GM23338 (cell line): ENCODE measurements around the gene ITPRID2.

Source experiments
- CREB1 ChIP-seq: fragments of 250-450 bp; sonication (Bioruptor Pico); IDR thresholded peaks from 2 replicates; pipeline ENCODE4 v1.5.0; 2020; ENCODE audit warnings: low read depth, mild to moderate bottlenecking, moderate library complexity
- CTCF ChIP-seq, 2 experiments: fragments of 200-600 bp in 1 of 2; sonication (generic) in 1 of 2; conservative IDR thresholded peaks; 2 replicates each; pipeline versions ENCODE4 v1.5.1 to v1.6.1; 2016 to 2017; ENCODE audit warnings: antibody characterized with exemption in 2 of 2, low read depth in 2 of 2, mild to moderate bottlenecking in 2 of 2, moderate library complexity in 1 of 2
- ETS1 ChIP-seq: IDR thresholded peaks from 2 replicates; pipeline ENCODE4 v1.6.1; 2016; ENCODE audit warnings: antibody characterized with exemption
- EZH2 ChIP-seq: fragments of 200-600 bp; sonication (generic); IDR thresholded peaks from one replicate; pipeline ENCODE4 v1.8.0; 2017; ENCODE audit warnings: antibody characterized with exemption, mild to moderate bottlenecking, low read depth; ENCODE audit not compliant: unreplicated experiment
- EZH2phosphoT487 ChIP-seq: fragments of 200-600 bp; sonication (generic); IDR thresholded peaks from one replicate; pipeline ENCODE4 v1.8.1; 2018; ENCODE audit warnings: antibody characterized with exemption; ENCODE audit not compliant: unreplicated experiment
- JUNB ChIP-seq: IDR thresholded peaks from one replicate; pipeline ENCODE4 v1.6.1; 2016; ENCODE audit warnings: antibody characterized with exemption; ENCODE audit not compliant: unreplicated experiment
- NANOG ChIP-seq: IDR thresholded peaks from 2 replicates; pipeline ENCODE4 v1.6.1; 2016; ENCODE audit warnings: antibody characterized with exemption, borderline replicate concordance
- POLR2AphosphoS5 ChIP-seq: IDR thresholded peaks from 2 replicates; pipeline ENCODE4 v1.6.1; 2016; ENCODE audit warnings: antibody characterized with exemption, low read depth
- STAT1 ChIP-seq: IDR thresholded peaks from one replicate; pipeline ENCODE4 v1.6.1; 2016; ENCODE audit warnings: antibody characterized with exemption; ENCODE audit not compliant: unreplicated experiment
- ZNF331 ChIP-seq: fragments of 250-450 bp; sonication (Bioruptor Pico); IDR thresholded peaks from 2 replicates; pipeline ENCODE4 v1.5.0; 2020; ENCODE audit warnings: low read depth, mild to moderate bottlenecking, moderate library complexity
- TF ChIP-seq, protein P1 (sequence below): fragments of 250-450 bp; sonication (Bioruptor Pico); IDR thresholded peaks from 2 replicates; pipeline ENCODE4 v1.5.0; 2020; ENCODE audit warnings: mild to moderate bottlenecking, moderate library complexity
- TF ChIP-seq, protein P2 (sequence below): IDR thresholded peaks from one replicate; pipeline ENCODE4 v1.6.1; 2018; ENCODE audit warnings: antibody characterized with exemption; ENCODE audit not compliant: unreplicated experiment

DNA sequence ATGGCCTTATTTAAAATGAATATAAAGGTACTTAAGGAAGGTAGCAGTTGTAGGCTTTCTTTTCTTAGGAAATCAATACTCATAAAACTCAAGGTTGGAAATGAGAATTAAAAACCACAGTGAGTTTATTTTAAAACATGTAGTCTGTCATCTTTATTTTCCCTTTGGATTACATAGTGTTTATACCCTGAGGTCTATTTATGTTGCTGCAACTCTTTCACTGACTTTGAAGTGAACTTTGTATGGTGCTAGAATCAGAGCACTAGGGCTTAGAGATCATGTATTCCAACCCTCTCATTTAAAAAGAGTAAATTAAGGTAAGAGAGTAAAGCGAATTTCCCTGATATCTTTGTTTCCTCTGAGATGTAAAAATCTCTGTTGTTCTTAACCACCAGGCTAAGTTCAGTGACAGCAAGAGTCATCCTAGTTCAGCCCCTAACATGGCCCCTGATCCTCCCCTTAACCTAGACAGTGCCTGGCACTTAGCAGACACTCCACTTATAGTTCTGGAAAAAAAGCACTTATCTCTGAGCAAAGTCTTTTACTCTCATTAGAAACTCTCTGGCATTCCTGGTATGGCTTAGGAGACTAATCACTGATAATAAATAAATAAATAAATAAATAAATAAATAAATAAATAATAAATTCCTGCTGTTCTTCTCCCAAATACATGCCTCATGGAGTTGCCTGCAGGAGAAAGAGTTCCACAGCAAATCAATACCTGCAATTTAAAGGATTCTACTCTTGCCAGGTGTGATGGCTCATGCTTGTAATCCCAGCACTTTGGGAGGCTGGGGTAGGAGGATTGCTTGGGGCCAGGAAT, 61.1 kb downstream of the ITPRID2 start:
- TF ChIP-seq EZH2 (no peak), JUNB (no peak), CTCF (conservative IDR thresholded peaks at IDR 0.05; ENCODE audit: low read depth in 2 of 2) (no peak), POLR2AphosphoS5 (no peak), CREB1 (CRISPR knock-in tag) (no peak), EZH2phosphoT487 (no peak), ETS1 (no peak), STAT1 (no peak), NANOG (no peak), ZNF331 (CRISPR knock-in tag) (no peak)
- TF ChIP-seq, protein P1, sequence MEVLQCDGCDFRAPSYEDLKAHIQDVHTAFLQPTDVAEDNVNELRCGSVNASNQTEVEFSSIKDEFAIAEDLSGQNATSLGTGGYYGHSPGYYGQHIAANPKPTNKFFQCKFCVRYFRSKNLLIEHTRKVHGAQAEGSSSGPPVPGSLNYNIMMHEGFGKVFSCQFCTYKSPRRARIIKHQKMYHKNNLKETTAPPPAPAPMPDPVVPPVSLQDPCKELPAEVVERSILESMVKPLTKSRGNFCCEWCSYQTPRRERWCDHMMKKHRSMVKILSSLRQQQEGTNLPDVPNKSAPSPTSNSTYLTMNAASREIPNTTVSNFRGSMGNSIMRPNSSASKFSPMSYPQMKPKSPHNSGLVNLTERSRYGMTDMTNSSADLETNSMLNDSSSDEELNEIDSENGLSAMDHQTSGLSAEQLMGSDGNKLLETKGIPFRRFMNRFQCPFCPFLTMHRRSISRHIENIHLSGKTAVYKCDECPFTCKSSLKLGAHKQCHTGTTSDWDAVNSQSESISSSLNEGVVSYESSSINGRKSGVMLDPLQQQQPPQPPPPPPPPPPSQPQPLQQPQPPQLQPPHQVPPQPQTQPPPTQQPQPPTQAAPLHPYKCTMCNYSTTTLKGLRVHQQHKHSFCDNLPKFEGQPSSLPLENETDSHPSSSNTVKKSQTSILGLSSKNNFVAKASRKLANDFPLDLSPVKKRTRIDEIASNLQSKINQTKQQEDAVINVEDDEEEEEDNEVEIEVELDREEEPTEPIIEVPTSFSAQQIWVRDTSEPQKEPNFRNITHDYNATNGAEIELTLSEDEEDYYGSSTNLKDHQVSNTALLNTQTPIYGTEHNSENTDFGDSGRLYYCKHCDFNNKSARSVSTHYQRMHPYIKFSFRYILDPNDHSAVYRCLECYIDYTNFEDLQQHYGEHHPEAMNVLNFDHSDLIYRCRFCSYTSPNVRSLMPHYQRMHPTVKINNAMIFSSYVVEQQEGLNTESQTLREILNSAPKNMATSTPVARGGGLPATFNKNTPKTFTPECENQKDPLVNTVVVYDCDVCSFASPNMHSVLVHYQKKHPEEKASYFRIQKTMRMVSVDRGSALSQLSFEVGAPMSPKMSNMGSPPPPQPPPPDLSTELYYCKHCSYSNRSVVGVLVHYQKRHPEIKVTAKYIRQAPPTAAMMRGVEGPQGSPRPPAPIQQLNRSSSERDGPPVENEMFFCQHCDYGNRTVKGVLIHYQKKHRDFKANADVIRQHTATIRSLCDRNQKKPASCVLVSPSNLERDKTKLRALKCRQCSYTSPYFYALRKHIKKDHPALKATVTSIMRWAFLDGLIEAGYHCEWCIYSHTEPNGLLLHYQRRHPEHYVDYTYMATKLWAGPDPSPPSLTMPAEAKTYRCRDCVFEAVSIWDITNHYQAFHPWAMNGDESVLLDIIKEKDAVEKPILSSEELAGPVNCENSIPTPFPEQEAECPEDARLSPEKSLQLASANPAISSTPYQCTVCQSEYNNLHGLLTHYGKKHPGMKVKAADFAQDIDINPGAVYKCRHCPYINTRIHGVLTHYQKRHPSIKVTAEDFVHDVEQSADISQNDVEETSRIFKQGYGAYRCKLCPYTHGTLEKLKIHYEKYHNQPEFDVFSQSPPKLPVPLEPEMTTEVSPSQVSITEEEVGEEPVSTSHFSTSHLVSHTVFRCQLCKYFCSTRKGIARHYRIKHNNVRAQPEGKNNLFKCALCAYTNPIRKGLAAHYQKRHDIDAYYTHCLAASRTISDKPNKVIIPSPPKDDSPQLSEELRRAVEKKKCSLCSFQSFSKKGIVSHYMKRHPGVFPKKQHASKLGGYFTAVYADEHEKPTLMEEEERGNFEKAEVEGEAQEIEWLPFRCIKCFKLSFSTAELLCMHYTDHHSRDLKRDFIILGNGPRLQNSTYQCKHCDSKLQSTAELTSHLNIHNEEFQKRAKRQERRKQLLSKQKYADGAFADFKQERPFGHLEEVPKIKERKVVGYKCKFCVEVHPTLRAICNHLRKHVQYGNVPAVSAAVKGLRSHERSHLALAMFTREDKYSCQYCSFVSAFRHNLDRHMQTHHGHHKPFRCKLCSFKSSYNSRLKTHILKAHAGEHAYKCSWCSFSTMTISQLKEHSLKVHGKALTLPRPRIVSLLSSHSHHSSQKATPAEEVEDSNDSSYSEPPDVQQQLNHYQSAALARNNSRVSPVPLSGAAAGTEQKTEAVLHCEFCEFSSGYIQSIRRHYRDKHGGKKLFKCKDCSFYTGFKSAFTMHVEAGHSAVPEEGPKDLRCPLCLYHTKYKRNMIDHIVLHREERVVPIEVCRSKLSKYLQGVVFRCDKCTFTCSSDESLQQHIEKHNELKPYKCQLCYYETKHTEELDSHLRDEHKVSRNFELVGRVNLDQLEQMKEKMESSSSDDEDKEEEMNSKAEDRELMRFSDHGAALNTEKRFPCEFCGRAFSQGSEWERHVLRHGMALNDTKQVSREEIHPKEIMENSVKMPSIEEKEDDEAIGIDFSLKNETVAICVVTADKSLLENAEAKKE = no peak
- TF ChIP-seq, protein P2, sequence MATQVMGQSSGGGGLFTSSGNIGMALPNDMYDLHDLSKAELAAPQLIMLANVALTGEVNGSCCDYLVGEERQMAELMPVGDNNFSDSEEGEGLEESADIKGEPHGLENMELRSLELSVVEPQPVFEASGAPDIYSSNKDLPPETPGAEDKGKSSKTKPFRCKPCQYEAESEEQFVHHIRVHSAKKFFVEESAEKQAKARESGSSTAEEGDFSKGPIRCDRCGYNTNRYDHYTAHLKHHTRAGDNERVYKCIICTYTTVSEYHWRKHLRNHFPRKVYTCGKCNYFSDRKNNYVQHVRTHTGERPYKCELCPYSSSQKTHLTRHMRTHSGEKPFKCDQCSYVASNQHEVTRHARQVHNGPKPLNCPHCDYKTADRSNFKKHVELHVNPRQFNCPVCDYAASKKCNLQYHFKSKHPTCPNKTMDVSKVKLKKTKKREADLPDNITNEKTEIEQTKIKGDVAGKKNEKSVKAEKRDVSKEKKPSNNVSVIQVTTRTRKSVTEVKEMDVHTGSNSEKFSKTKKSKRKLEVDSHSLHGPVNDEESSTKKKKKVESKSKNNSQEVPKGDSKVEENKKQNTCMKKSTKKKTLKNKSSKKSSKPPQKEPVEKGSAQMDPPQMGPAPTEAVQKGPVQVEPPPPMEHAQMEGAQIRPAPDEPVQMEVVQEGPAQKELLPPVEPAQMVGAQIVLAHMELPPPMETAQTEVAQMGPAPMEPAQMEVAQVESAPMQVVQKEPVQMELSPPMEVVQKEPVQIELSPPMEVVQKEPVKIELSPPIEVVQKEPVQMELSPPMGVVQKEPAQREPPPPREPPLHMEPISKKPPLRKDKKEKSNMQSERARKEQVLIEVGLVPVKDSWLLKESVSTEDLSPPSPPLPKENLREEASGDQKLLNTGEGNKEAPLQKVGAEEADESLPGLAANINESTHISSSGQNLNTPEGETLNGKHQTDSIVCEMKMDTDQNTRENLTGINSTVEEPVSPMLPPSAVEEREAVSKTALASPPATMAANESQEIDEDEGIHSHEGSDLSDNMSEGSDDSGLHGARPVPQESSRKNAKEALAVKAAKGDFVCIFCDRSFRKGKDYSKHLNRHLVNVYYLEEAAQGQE = no peak
